ENCODE measurements around the gene HECTD2.
"Not testable (repeated sequence)": the region's sequence is repeated elsewhere in the genome, so short reads cannot be mapped to it uniquely, and the experiment has no call there.

HECTD2 gene

DNA sequence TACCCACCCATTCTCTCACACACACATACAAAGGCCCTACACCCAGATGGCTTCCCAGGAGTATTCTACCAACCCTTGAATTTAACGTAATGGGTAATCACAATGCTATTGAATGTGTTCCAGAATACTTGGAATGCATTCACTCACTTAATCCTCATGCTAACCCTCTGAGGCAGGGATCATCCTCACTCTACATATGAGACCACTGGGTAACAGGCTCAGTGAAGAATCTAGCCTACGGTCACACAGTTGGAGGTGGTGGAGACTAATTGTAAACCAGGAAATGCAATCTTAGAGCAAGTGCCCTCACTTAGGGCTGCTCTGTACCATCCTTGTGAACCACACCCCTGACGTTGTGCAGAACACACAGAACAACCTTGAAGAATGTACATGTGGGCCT is 135.2 kb downstream of the HECTD2 start:
- DNase-seq (ENCODE audit: low spot score in 2 of 2): no peak
- no peak overlapping the region for H3K4me3 ChIP-seq
- no peaks in the 10 kb centered on the region for H3K27me3 ChIP-seq (ENCODE audit: low read depth)
- no peaks in the 10 kb centered on the region for H3K36me3 ChIP-seq (replicated peaks)
- H3K4me1 ChIP-seq: no peaks in the 10 kb centered on the region
- in situ Hi-C loops (cut with MboI; ENCODE audit: low sequenced_read_pairs): no loop called here
- H3K9me3 ChIP-seq: no peaks in the 10 kb centered on the region

DNA sequence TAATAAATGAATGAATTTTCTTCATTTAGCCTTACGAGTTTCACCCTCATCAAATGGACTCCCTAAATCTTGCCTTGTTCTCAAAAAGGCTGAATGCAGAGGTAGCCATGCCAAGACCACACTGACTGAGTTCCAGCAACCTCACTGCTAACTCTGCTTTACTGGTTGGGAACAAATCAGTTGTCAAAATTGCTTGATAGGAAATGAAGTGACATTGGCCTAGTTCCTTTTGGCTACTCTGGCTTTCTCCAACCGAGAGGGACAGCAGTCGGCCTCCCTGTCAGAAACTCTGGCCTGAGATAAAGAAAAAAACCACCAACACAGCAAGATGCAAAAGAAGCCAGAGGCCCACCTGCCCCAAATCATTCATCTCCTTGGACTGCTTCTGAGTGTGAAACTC is 135.7 kb downstream of the HECTD2 start:
- no peaks in the 10 kb centered on the region for H3K4me1 ChIP-seq
- in situ Hi-C loops (cut with MboI; ENCODE audit: low sequenced_read_pairs): no loop called here
- H3K27me3 ChIP-seq (ENCODE audit: low read depth): no peaks in the 10 kb centered on the region
- DNase-seq (ENCODE audit: low spot score in 2 of 2): no peak
- no peaks in the 10 kb centered on the region for H3K9me3 ChIP-seq
- H3K36me3 ChIP-seq (replicated peaks): no peaks in the 10 kb centered on the region
- no peak overlapping the region for H3K4me3 ChIP-seq

DNA sequence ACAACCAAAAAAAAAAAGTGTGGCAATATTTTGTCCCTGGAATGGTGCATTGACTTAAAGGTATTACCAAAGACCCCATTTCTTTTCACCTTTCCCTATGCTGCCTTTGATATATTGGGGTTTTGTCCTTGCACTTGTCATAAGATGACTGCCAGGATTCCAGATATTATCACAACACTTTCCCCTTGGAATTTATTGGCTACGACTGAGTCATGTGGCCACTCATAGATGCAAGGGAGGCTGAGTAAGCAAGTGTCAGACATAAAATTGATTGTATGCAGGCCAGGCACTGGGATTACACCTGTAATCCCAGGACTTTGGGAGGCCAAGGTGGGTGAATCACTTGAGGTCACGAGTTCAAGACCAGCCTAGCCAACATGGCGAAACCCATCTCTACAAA is 139.1 kb downstream of the HECTD2 start:
- no peaks in the 10 kb centered on the region for H3K27me3 ChIP-seq (ENCODE audit: low read depth)
- DNase-seq (ENCODE audit: low spot score in 2 of 2): no peak
- H3K4me1 ChIP-seq: no peaks in the 10 kb centered on the region
- H3K9me3 ChIP-seq: no peaks in the 10 kb centered on the region
- in situ Hi-C loops (cut with MboI; ENCODE audit: low sequenced_read_pairs): no loop called here
- no peak overlapping the region for H3K4me3 ChIP-seq
- no peaks in the 10 kb centered on the region for H3K36me3 ChIP-seq (replicated peaks)

DNA sequence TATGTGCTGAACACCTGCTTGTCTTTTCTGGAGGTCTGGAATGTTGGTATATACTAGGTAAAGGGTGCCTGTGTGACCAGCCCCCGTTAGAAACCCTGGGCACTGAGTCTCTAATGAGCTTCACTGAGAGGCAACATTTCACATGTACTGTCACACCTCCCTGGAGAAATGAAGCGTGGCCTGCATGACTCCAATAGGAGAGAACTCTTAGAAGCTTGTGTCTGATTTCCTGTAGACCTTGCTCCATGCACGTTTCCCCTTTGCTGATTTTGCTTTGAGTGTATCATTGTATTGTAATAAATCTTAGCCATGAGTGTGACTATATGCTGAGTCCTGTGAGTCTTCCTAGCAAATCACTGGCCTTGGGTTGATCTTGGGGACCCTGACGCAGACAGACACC is 139.9 kb downstream of the HECTD2 start:
- no peaks in the 10 kb centered on the region for H3K4me1 ChIP-seq
- in situ Hi-C loops (cut with MboI; ENCODE audit: low sequenced_read_pairs): no loop called here
- no peaks in the 10 kb centered on the region for H3K9me3 ChIP-seq
- no peak for DNase-seq (ENCODE audit: low spot score in 2 of 2)
- no peaks in the 10 kb centered on the region for H3K36me3 ChIP-seq (replicated peaks)
- no peak overlapping the region for H3K4me3 ChIP-seq
- no peaks in the 10 kb centered on the region for H3K27me3 ChIP-seq (ENCODE audit: low read depth)

DNA sequence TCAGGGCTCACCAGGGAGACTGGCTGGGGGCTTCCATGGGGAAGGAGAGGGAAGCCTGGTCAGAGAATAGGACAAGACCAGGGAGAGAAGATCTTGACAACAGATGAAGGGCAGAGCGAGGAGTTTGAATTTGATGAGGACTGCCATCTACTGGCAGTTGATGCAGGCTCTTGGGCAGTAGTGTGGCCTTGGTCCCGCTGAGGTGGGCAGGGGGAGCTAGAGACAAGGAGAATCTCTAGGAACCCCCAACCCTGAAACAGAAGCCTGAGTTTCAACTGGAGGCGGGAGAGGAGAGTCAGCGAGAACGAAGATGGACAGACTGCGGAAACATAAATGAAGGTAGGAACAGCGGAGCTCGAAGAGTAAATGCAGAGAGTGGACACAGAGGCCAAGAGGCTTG is 141.7 kb downstream of the HECTD2 start:
- no peaks in the 10 kb centered on the region for H3K27me3 ChIP-seq (ENCODE audit: low read depth)
- H3K36me3 ChIP-seq (replicated peaks): no peaks in the 10 kb centered on the region
- H3K4me3 ChIP-seq: no peak overlapping the region
- peak; percentile 33 to 47 for DNase-seq (ENCODE audit: low spot score in 2 of 2)
- H3K4me1 ChIP-seq: no peaks in the 10 kb centered on the region
- no peaks in the 10 kb centered on the region for H3K9me3 ChIP-seq
- in situ Hi-C loops (cut with MboI; ENCODE audit: low sequenced_read_pairs): no loop called here

DNA sequence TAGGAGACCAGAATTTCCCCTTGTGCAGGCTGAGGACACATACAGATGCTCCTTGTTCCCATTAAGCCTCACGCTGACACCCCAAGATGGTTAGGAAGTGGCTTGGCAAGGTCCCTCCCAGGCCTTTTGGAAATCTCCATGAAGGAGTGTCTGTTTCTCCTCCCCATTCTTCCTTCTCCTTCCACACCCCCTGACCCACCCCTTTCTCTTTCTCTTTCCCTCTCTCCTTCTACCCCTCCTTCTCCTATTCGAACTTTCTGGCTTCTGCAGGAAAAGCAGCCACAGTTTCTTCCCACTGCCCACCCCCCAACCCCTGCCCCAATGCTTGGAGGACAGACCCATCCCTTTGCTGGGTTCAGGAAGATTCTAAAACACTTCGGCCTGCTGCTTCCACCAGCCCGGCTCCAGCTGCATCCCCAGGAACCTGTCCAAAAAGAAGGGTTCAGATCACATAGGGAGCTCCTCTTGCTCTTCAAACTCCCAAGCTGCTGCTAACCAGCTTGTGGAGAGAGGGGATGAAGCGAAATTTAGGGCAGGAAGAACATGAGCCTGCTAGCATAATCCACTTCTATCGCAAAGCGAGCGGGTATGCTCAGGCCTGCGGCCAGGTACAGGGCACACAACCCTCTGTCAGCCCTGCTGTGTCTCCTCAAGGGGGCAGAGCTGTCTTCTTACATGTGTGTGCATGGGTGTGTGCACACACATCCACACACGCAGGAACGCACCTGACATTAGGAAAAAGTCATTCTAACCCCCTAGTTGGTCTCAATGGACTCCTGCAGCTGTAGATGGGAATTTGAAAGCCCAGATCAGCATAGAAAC is 142.3 kb downstream of the HECTD2 start:
- in situ Hi-C loops (cut with MboI; ENCODE audit: low sequenced_read_pairs): no loop called here
- Histone ChIP-seq H3K4me3 (no peak overlapping the region), H3K27me3 (ENCODE audit: low read depth) (no peaks in the 10 kb centered on the region), H3K4me1 (no peaks in the 10 kb centered on the region), H3K36me3 (replicated peaks) (no peaks in the 10 kb centered on the region), H3K9me3 (no peaks in the 10 kb centered on the region)
- DNase-seq (ENCODE audit: low spot score in 2 of 2): peak in 1 of 2 experiments; percentile 14

DNA sequence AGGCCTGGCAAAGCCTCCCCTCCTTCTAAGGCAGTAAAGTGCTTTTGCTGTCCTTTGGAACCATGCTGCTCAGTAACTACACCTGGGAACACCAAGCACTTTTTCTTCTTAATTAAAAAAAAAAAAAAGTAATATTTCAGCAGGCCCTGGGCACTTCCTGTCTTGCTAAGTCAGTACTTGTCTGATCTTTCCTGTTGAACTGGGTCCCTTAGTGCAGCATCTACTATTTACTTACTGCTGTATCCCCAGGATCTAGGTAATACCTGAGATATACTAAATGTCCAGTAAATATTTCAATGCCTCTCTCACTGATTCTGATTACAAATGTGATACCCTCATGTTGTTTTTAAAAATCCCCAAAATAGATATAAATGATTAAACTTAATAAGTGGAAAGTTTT is 145.3 kb downstream of the HECTD2 start:
- no peak for DNase-seq (ENCODE audit: low spot score in 2 of 2)
- in situ Hi-C loops (cut with MboI; ENCODE audit: low sequenced_read_pairs): no loop called here
- Histone ChIP-seq H3K9me3 (no peaks in the 10 kb centered on the region), H3K27me3 (ENCODE audit: low read depth) (no peaks in the 10 kb centered on the region), H3K36me3 (replicated peaks) (no peaks in the 10 kb centered on the region), H3K4me3 (no peak overlapping the region), H3K4me1 (no peaks in the 10 kb centered on the region)

DNA sequence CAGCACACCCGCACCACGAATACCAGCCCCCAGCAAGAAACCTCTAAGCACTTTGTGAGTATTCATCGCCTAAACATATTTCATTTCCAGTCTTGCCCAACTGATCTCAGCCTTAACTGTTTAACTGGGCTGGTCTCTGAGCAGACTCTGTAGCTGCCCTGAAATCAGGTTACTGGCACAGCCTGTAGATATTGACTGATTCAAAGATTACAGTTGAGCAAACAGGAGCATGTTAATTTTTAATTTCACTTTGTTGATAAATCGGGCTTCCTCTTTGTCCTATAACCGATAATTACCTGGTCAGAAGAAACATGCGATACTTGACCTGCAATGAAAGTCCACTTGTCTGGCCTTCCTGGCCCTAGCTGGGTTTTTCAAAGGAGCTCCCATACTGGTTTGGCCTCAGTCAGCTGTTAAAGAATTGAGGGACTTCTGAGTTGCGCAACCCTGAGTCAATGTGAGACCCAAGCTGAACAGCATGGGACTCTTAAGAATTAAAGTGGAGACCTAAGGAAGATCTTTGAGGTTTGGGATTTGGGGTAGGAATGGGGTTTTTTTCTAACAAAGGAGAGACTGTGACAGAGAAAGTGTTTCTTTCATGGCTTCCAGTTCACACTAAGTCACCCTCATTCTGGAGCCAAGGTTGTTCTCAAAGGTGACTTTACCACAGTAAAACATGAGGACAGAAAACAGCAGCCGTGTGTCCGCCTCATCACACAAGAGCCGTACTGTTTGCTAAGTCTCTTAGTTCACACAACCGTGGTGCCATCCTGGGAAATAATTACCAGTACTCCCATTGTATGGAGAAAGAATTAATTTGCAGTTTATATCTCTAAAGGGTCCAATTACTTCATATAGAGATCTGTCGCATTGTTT is 146.8 kb downstream of the HECTD2 start:
- Histone ChIP-seq H3K9me3 (0 out of 2 replicates have a peak, but pooled peaks cover 4% of the 10 kb centered on the region), H3K4me1 (no peaks in the 10 kb centered on the region), H3K27me3 (ENCODE audit: low read depth) (no peaks in the 10 kb centered on the region), H3K4me3 (no peak overlapping the region), H3K36me3 (replicated peaks) (no peaks in the 10 kb centered on the region)
- in situ Hi-C loops (cut with MboI; ENCODE audit: low sequenced_read_pairs): no loop called here
- DNase-seq (ENCODE audit: low spot score in 2 of 2): no peak

DNA sequence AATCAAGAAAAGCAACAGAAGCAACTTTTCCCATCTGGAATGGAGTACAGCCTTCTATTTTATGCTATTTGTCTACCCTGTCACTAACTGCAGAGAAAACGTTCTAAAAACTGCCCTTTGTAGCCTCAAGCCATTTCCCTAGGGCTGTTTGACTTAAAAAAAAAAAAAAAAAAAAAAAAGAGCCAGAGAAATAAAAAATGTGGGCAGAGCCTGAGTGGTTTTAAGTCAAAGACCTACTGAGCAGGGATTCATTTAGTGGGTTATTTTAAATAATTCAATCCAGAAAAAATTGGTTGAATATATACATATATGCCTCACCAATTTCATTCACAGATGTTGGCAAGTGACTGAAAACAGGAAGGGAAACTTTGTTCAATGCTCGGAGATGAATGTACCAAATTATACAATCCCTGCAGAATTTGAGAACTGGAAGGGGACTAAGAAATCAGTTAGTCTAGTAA is 147.5 kb downstream of the HECTD2 start:
- no peaks in the 10 kb centered on the region for H3K27me3 ChIP-seq (ENCODE audit: low read depth)
- H3K4me1 ChIP-seq: no peaks in the 10 kb centered on the region
- in situ Hi-C loops (cut with MboI; ENCODE audit: low sequenced_read_pairs): no loop called here
- H3K36me3 ChIP-seq (replicated peaks): no peaks in the 10 kb centered on the region
- DNase-seq (ENCODE audit: low spot score in 2 of 2): no peak
- H3K9me3 ChIP-seq: 0 out of 2 replicates have a peak, but pooled peaks cover 4% of the 10 kb centered on the region
- H3K4me3 ChIP-seq: no peak overlapping the region

DNA sequence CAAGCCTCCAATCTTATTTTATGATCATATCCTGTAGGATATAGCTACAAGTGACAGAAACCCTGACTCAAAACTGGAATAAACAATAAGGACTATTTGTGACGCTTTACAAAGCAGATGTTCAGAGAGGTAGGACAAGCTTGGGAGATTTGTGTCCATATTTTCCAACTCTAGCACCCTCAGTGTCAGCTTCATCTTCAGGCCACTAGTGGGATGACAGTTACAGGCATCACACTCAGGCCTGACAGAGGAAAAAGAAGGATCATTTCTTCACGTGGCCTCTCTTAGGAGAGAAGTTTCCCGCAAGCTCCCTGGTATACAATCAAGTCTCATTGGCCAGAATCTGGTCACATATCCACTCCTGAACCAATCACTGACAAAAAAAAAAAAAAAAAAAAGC is 148.3 kb downstream of the HECTD2 start:
- no peak for DNase-seq (ENCODE audit: low spot score in 2 of 2)
- Histone ChIP-seq H3K4me3 (no peak overlapping the region), H3K4me1 (no peaks in the 10 kb centered on the region), H3K9me3 (0 out of 2 replicates have a peak, but pooled peaks cover 4% of the 10 kb centered on the region), H3K36me3 (replicated peaks) (no peaks in the 10 kb centered on the region), H3K27me3 (ENCODE audit: low read depth) (no peaks in the 10 kb centered on the region)
- in situ Hi-C loops (cut with MboI; ENCODE audit: low sequenced_read_pairs): no loop called here

DNA sequence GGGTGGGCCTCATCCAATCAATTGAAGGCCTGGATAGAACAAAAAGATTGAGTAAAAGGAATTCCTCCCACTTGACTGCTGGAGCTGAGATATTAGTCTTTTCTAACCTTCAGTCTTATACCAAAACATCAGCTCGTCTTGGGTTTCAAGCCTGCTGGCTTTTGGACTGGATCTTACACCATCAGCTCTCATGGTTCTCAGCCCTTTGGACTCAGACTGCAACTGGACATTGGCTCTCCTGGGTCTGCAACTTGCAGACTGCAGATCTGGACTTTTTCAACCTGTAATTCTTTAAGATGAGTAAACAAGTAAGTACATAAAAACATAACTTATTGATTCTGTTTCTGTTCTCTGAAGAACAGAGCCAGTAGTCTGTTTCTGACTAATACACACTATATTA is 149.0 kb downstream of the HECTD2 start:
- in situ Hi-C loops (cut with MboI; ENCODE audit: low sequenced_read_pairs): no loop called here
- DNase-seq (ENCODE audit: low spot score in 2 of 2): no peak
- no peaks in the 10 kb centered on the region for H3K4me1 ChIP-seq
- H3K27me3 ChIP-seq (ENCODE audit: low read depth): no peaks in the 10 kb centered on the region
- H3K4me3 ChIP-seq: no peak overlapping the region
- H3K36me3 ChIP-seq (replicated peaks): no peaks in the 10 kb centered on the region
- 0 out of 2 replicates have a peak, but pooled peaks cover 4% of the 10 kb centered on the region for H3K9me3 ChIP-seq

DNA sequence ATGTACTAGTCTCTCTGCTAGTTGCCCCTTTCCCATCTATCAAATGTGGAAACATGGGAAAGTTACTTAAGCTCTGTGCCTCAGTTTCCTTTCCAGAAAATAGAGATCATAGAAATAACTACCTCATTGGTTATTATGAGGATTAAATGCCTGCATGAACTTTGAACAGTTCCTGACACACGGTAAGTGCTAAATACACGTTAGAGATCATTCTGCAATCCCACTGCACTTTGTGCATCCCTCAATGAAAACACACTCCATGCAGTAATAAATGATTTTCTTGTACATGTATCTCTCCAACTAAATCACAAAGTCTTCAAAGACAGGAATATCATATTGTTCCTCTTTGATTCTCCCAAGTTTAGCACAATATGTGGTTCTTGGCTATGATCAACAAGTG is 149.6 kb downstream of the HECTD2 start:
- Histone ChIP-seq H3K4me1 (no peaks in the 10 kb centered on the region), H3K36me3 (replicated peaks) (no peaks in the 10 kb centered on the region), H3K9me3 (0 out of 2 replicates have a peak, but pooled peaks cover 4% of the 10 kb centered on the region), H3K4me3 (no peak overlapping the region), H3K27me3 (ENCODE audit: low read depth) (no peaks in the 10 kb centered on the region)
- in situ Hi-C loops (cut with MboI; ENCODE audit: low sequenced_read_pairs): no loop called here
- DNase-seq (ENCODE audit: low spot score in 2 of 2): no peak

DNA sequence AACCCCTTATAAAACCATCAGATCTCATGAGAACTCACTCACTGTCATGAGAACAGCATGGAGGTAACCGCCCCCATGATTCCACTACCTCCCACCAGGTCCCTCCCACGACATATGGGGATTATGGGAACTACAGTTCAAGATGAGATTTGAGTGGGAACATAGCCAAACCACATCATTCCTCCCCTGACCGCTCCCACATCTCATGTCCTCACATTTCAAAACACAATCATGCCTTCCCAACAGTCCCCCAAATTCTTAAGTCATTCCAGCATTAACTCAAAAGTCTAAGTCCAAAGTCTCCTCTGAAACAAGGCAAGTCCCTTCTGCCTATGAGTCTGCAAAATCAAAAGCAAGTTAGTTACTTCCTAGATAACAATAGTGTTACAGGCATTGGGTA is 150.7 kb downstream of the HECTD2 start:
- in situ Hi-C loops (cut with MboI; ENCODE audit: low sequenced_read_pairs); H3K27me3 ChIP-seq (ENCODE audit: low read depth); DNase-seq (ENCODE audit: low spot score in 2 of 2); H3K9me3 ChIP-seq; H3K4me1 ChIP-seq; H3K36me3 ChIP-seq (replicated peaks); H3K4me3 ChIP-seq: not testable (repeated sequence)
